ENCODE measurements around the gene STXBP1. TPM values are rescaled to one million over a fixed set of nuclear protein-coding genes. Genes with fewer than 3 reads are reported as not detected.

The STXBP1 gene
- total RNA-seq, 4 donors from 2014 or later: 3.4 to 36.8 (median 9.2) TPM

- Histone ChIP-seq H3K9me3 (no peaks in the 10 kb centered on the region), H3K4me3 (peak overlapping the region in 2 of 4 donors; percentile 10 to 26), H3K4me1 (peaks cover 11 to 21% of the 10 kb centered on the region in 2 donors), H3K27me3 (no peaks in the 10 kb centered on the region), H3K27ac (peak overlapping the region; percentile 84 to 90 (median 87)), H3K36me3 (no peaks in the 10 kb centered on the region)
- in situ Hi-C loops (cut with MboI; ENCODE audit: low sequenced_read_pairs in 4 of 4) (no loop called here), intact Hi-C loops (cut with DNase I; ENCODE audit: low total_unique reads) (no loop called here)
- ATAC-seq: no peak
- DNase-seq: peak; percentile 52 to 75
- TF ChIP-seq POLR2A (IDR thresholded peaks at IDR 0.05) (peak in 1 of 2 donors; percentile 7), CTCF (IDR thresholded peaks at IDR 0.05 in 4 of 5, conservative IDR thresholded peaks at IDR 0.05 in 1 of 5) (no peak)
Measured at GRCh38 chr9:127741831-127742434, 129.9 kb downstream of the STXBP1 start.

Other genes starting within 250 kb of the STXBP1 start
- gene SLC2A8, start 215.1 kb upstream of the STXBP1 start, total RNA-seq: 10 to 100 TPM; 19.8 to 31.2 (median 25.7) TPM
- gene ZNF79, start 187.9 kb upstream of the STXBP1 start, total RNA-seq: 1 to 10 TPM; 3.9 to 9.3 (median 6.4) TPM
- gene RPL12, start 160.9 kb upstream of the STXBP1 start, total RNA-seq: 1,000 to 10,000 TPM; 1,654 to 2,251 (median 1,749) TPM
- 10 to 100 TPM; 10.2 to 17.3 (median 16.1) TPM for gene LRSAM1, start 160.8 kb upstream of the STXBP1 start, total RNA-seq
- not detected for gene CFAP157, start 94.7 kb downstream of the STXBP1 start, total RNA-seq
- gene PTRH1, start 103.4 kb downstream of the STXBP1 start, total RNA-seq: 10 to 100 TPM; 16.9 to 38.6 (median 26.3) TPM
- gene TTC16, start 103.8 kb downstream of the STXBP1 start, total RNA-seq: not detected
- 10 to 100 TPM in 2 of 4 donors, 1 to 10 TPM in 2; 3.2 to 10.6 (median 9.6) TPM for gene TOR2A, start 123.0 kb downstream of the STXBP1 start, total RNA-seq
- 1 to 10 TPM; 4.7 to 8.1 (median 5.2) TPM for gene SH2D3C, start 166.4 kb downstream of the STXBP1 start, total RNA-seq
- gene CDK9, start 173.8 kb downstream of the STXBP1 start, total RNA-seq: 10 to 100 TPM; 50.3 to 71.2 (median 51.2) TPM
- 10 to 100 TPM; 36.4 to 87.6 (median 47.7) TPM for gene FPGS, start 190.6 kb downstream of the STXBP1 start, total RNA-seq
- 10 to 100 TPM; 27.4 to 49.8 (median 32.6) TPM for gene ENG, start 242.4 kb downstream of the STXBP1 start, total RNA-seq

Data from gastrocnemius medialis (tissue), 4 donors.